ENCODE measurements around the gene CARS1.

DNA sequence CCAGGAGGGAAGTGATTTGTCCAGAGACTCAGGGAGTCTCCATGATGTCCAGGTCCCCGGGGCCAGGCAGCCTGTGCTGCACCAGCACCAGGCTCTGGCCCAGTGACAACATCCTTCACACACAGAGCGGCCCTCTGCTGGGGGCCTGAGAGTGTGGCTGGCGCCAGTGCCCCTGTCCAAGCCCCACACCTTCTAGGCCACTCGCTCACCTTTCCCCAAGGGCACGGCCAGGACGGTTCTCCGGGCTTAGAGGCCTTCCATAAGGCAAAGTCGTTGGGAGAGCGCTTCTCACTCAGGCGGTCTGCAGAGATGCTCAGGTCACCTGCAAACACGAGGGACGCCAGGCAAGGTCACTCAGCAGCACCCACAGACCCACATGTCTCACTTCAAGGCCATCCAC is 37.2 kb downstream of the CARS1 start:
- TF ChIP-seq POLR2A (IDR thresholded peaks at IDR 0.05) (no peak), CTCF (IDR thresholded peaks at IDR 0.05) (no peak)

All from suprapubic skin (tissue), 3 donors.